ENCODE measurements around the gene TEN1.
A peak's percentile ranks its signal among the peaks of the same experiment; 100 is the strongest.
"Not testable (repeated sequence)": the region's sequence is repeated elsewhere in the genome, so short reads cannot be mapped to it uniquely, and the experiment has no call there.

TEN1 gene, protein sequence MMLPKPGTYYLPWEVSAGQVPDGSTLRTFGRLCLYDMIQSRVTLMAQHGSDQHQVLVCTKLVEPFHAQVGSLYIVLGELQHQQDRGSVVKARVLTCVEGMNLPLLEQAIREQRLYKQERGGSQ

DNA sequence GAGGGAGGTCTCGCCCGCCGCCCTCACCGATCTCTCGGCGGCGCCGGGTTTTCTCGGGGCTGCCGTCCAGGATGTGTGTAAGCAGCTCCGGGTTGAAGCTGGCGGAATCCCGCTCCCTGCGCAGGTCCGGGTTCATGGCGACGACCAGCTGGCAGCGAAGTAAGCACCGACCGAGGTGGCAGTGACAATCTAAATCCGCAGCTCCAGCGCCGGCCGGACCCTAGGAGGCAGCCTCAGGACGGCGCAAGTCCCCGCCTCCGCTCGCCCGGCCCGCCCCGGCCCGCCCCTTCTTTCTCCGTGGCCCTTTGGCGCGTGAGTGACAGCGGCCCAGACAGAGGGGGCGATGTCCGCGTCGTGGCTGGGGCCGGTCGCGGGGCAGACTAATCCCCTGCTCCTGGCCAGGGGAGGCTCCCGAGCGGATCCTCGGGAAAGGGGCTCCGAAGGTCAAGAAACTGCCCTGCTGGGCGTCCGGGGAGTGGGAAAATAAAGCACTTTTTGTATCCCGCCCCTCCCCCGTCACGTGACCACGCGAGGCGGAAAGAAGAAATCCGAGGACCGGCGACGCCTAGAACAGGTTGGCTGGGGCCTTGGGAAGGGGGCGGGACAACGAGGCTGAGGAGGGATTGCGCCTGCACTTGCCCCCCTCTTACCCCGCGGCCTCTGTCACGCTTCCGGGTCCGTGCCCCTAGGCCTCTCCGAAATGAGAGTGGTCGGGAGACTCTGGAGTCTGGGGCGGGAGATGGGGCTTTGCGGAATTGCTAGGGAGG is at the start of gene TEN1, which contains the start of gene ACOX1:
TEN1 (plus strand) TSS at position 303 of the 767 bp plus-strand sequence. CDS start 6,953 bp downstream, outside the sequence.
ACOX1 (minus strand) TSS at position 229 of the 767 bp plus-strand sequence; CDS start at position 136, 93 bp downstream.
- DNase-seq (ENCODE audit: low read depth) = peak; percentile 97

DNA sequence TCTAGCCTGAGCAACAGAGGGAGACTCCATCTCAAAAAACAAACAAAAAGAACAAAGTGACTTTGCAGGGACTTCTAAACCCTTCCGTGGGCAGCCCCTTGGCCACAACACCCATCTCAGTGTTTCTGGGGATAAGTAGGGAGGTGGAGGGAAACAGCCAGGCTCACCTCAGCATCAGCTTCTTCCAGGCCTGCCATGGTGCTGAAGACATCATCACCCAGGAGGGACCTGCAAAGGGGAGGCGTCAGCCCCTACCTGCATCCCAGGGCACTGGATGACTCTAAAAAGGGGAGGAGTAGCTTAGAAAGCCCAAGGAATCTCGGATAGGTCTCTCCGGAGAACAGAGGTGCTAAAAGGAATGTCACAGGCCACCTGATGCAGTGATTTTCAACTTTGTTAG is 48.0 kb upstream of the TEN1 start:
- DNase-seq (ENCODE audit: low read depth) = no peak

DNA sequence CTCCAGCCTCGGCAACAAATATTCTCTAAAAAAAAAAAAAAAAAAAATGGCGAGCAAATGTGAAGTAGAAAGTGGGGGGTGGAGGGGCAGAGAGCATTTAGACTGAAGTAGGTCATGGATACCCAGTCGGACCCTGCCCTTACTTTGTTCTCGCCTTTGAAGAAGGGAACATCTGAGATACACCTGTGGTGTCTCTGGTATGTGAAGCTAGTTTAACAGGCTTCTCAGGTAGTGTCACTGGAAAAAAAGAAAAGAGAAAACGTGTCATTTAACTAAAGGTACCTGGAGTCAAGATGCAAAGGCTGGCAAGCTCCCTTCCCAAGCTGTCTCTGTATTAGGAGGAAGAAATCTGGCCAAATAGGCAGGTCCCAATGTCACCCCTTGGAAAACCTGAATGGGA is 46.2 kb upstream of the TEN1 start:
- no peak for DNase-seq (ENCODE audit: low read depth)

DNA sequence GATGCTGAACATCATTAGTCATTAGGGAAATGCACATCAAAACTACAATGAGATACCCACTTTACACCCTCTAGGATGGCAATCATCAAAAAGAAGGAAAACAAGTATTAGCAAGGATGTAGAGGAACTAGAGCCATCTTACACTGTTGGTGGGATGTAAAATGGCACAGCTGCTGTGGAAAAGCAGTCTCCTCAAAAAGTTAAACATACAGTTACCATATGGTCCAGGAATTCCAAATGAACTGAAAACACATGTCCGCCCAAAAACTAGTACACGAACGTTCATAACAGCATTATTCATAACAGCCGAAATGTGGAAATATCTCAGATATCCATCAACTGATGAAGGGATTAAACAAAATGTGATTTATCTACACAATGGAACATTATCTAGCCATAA is 45.2 kb upstream of the TEN1 start:
- DNase-seq (ENCODE audit: low read depth) = no peak

DNA sequence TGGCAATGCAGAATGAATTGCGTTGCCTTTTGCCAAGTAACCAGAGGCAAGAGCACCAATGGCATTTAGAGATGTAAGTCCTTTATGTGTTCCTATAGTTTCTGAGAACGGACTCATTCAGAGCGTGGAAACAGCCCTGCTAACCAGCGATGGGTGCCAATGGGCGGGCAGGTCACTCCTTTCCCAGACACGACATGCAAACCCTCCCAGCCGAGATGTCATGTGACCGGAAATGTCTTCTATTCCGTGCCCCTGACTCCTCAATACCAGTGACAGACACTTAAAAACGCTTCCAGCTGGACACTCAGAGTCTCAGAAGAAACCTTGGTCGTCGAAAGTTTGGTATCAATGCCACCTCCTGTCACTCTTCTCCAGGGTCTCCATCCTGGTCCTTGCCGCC is 41.4 kb upstream of the TEN1 start:
- DNase-seq (ENCODE audit: low read depth) = no peak

DNA sequence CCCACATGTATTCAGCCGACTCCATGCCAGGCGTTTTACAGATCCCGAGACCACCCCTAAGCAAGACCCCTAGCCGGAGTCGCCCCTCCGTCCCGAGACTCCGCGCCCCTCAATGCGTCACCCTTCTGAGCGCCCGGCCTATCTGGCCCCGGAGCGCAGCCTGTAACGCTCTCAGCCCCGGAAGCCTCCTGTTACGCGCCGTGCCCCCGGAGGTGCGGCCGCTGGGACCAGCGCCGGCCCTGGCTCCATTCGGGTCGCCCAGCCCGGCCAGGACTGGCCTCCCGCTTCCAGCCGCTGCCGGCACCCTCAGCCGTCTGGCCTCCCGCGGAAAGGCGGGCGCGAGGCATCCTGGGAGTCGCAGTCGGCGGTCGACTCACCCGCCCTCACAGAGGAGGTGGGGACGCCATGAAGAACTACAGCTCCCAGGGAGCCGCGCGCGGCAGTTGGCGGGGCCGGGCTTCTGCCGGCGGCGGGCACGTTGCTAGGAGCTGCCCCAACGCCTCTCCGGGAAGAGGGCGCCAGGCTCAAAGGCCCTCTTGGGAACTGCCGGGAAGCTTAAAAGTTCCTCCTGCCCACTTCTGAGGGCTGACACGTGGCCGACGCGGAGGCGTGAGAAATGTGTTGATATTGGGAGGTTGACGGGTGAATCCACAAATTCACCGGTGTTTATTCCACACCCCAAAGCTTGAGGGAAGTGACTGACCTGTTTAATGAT is 38.2 kb upstream of the TEN1 start, which contains the start of gene FBF1:
FBF1 (minus strand) TSS at position 316 of the 715 bp plus-strand sequence. CDS start 2,893 bp downstream, outside the sequence.
- DNase-seq (ENCODE audit: low read depth) = peak; percentile 95

DNA sequence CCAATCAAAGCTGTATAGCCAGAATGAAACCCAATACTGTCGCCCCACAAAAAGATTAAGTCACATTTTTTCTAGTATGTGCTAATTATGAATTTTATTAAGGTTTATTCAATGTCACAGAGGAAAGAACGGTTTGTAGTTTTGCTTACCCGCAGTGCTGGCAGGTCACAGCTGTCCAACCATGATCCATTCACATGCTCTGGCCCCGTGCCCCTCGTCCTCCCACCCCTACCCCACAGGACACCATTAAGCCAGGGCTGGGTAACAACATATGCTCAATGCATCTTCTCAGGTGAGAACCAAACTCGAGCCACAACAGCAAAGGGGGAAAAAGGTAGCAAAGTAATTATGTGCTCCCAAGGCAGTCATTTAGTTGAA is 37.6 kb upstream of the TEN1 start:
- DNase-seq (ENCODE audit: low read depth) = no peak

DNA sequence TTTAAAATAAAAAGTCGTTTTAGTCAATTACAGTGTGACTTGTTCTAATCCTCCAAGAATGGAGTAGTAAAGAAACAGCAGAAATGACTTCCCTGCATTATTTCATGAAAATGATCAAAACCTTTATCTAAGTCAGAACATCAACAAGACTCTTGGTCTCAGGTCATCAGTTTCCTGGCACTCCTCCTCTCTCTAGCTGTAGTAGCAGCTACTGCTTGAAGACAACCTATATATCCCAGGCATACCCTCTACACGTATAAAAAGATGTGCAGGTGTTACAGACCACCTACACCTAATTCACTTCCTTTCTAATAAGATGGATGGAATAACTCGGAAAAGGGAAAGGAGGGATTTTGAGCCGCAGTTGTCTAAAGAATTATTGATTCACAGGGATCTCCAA is 36.6 kb upstream of the TEN1 start:
- no peak for DNase-seq (ENCODE audit: low read depth)

DNA sequence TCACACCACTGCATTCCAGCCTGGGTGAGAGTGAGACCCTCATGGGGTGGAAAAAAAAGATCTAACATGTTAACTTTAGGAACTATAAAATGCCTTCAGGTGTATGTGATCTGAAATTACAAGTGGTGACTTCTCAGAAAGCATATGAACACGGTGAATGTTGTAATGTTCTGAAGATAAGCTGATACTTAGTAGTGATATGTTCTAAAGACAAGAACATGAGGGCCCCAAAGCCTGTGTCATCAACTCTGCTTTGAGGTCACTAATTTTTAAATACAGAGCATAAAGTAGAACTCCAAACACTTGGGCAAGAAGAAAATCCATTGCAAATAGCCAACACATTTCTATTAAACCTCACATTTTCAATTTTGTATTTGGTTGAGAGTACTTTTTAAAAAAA is 35.5 kb upstream of the TEN1 start:
- no peak for DNase-seq (ENCODE audit: low read depth)

DNA sequence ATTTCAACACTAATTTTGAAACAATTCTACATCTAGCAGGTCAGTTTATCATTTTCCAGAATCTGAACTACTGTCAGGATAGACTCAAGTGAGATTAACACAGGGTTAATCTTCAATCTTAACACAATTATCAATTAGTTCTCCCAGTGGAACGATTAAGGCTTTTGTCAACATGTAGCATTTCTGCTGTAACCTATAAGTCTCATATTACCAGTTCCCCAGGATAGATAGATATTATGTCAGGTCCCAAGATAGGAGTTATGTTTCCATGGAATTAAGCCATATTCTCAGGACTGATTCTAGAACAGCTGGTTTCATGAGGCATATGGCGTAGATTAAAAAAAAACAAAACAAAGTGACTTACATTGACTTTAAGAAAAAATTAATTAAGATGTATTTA is 33.8 kb upstream of the TEN1 start:
- DNase-seq (ENCODE audit: low read depth) = no peak

DNA sequence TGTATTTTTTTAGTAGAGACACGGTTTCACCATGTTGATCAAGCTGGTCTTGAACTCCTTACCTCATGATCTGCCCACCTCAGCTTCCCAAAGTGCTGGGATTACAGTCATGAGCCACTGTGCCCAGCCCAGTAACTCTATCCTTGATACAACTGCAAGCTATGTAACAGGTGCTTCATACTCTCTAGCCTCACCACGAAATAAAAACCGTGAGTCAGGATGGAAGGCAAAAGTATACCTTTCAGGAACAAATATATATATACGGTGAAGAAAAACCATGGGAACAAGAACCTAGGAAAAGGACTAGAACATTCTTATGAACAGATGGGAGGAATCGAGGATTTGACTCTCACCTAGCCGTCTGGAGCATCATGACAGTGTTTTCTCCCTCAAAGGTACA is 28.6 kb upstream of the TEN1 start:
- no peak for DNase-seq (ENCODE audit: low read depth)

DNA sequence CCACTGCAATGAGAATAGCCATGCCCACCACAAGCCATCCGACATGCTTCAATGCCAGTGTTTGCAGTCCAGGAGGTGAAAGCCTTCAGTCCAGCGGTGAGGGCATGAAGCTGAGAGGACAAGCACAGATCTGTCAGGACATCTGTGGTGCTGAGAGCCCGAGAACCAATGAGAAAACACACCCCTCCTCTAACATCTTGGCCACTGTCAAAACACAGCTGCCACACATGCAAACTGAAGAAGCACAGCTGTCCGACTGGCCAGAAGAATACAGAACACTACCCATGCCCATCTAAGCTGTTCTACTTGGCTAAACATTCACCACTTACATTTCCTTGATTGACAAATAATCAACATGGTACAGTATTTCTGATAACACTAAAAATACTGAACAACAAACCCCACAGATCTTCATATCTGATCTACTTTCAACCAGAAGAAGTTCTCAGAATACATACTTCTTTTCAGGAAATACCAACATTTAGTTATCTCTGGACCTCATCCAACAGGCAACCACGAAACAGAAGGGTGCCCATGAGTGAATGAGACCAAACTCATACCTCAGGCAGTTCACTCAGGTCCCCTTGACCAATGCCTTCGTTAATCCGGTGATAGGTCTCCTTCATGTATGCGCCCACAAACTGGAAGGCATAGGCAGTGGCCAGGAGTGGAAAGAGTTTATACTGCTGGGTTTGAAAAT is 28.0 kb upstream of the TEN1 start:
- no peak for DNase-seq (ENCODE audit: low read depth)

DNA sequence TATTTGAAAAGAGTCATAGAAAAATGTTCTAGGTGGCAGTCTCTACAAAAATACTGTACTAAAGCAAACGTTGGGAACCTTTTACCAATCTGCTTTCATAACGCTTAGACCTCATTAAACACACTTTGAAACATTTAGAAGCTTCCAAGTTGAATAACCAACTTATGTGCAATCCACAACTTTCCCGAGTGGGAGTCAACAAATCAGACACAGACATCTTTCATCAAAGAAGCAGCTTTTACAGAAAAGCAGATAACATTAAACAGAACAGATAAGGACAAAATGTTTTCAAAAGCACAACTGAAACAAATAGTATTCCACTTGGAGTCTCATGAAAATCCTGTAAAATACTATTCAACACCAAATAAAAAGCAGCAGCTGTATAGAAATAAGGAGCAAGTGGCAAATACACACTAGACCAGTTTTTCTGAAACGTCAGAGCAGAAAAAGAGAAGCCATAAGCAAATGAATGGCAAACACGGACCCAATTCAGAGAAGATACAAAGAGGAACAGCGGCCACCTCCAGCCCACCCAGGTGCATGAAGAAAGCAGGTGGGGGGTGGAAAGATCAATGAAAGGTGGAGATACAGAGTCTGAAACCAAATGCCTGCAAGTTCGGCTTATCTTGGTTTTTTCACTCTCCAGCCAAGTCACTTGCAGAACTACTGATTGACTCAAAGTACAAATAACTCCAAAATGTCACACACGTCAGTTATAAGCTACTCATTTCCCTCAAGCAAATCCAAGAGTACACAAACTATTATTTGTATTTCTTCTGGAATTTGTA is 19.8 kb upstream of the TEN1 start:
- no peak for DNase-seq (ENCODE audit: low read depth)

DNA sequence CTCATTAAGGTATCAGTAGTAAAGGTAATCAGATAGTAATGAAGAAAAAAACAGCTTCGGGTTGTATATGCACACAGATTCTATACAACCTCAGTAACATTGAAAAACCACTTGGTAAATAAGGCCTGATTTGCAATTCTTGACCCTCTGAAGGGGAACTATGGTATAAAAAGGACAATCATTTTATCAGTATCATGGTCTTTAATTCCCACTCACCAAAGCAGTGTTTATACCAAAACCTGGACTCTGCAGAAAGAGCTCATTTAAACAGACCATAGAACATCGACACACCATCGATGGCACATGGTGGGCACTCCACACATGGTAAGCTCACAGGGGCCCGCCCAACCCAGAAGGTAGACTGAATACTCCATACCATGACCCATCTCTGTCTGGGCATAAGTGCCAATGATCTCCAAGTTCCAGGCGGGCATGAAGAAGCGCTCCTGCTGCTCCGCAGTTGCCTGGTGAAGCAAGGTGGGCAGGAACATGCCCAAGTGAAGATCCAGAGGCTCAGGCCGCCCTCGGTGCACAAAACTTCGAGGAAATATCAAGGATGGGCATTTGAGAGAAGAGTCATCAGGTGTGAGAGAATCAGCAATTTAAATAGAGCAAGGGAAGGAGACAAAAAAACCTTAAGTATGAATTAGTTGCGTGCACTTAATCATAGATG is 19.1 kb upstream of the TEN1 start:
- no peak for DNase-seq (ENCODE audit: low read depth)

DNA sequence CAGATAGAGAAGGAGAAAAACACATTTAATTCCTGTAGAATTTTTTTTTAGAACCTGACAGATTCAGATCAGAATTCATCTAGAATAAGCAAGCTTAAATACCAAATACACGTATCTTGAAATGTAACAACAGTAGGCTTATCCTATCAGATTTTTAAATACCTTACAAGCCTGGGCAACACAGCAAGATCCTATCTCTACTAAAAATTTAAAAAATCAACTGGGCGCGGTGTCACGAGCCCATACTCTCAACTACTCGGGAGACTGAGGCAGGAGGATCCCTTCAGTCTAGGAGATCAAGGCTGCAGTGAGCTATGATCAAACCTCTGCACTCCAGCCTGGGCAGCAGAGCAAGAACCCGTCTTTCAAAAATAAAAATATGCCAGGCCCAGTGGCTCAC is 13.6 kb upstream of the TEN1 start:
- no peak for DNase-seq (ENCODE audit: low read depth)

DNA sequence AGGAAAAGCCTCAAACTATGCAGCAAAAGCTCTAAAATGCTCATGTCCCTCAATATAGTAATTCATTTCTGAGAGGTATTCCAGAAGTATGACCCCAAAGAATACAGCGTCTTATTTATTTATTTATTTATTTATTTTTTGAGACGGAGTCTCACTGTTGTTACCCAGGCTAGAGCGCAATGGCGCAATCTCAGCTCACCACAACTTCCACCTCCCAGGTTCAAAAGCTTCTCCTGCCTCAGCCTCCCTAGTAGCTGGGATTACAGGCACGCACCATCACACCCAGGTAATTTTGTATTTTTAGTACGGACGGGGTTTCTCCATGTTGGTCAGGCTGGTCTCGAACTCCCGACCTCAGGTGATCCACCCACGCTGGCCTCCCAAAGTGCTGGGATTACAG is 10.0 kb upstream of the TEN1 start:
- DNase-seq (ENCODE audit: low read depth) = not testable (repeated sequence)

DNA sequence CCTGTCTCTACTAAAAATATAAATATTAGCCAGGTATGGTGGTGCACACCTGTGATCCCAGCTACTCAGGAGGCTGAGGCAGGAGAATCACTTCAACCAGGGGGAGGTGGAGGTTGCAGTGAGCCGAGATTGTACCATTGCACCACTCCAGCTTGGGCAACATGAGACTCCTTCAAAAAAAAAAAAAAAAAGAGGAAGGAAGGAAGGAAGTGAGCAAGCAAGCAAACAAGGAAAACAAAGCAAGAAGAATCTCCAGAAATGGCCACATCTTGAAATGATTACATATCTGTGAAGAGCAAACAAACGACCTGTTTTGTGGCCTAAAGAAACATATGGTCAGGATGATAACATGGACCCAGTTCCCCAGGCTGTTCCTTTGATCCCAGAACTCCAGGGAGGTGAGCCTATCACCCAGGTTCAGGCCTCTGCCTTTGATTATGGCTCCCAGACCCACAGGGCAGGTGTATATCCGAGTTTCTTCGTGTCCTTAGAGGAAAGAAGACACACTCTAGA is 9.0 kb upstream of the TEN1 start:
- peak; percentile 75 for DNase-seq (ENCODE audit: low read depth)

DNA sequence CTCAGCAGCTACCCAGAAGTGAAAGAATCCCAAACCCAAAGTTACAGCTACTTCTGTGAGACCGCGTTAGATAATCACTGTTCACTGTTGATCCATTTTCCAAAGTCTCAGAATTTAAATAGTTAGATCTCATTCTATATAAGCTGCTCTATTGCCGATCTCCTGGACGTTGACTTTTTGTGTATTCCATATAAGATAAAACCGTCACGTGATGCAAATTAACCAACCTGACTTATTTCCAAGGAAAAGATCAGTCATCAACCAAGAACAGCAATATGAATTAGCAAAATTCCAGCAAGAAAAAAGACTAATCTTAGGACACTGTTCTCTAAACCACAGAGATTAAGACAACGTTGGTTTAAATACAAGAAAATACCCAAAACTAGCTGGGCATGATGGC is 8.4 kb upstream of the TEN1 start:
- DNase-seq (ENCODE audit: low read depth) = no peak

DNA sequence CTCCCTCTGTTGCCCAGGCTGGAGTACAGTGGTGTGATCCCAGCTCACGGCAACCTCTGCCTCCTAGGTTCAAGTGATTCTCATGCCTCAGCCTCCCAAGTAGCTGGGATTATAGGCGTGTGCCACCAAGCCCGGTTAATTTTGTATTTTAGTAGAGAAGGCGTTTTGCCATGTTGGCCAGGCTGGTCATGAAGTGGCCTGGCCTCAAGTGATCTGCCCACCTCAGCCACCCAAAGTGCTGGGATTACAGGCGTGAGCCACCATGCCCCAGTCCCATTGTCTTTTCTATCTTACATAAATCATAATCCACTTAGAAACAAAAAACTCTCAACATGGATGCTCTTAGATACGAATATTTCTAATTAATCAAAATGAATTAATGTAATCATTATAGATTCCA is 3.9 kb upstream of the TEN1 start:
- DNase-seq (ENCODE audit: low read depth) = not testable (repeated sequence)

DNA sequence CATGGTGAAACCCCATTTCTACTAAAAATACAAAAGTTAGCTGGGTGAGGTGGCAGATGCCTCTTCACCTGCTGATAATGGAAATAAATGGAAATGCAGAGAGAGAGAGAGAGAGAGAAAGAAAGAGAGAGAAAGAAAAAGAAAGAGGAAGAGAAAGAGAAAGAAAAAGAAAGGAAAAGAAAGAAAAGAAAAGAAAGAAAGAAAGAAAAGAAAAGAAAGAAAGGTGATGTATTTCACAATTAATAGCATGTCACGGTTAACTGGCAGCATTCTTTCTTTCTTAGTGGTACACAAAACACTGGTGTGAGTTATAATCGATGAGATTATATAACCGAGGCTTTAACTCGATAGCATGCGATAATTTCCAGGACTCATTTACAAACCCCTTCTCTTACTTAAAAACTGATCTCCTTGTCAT is 3.3 kb upstream of the TEN1 start:
- DNase-seq (ENCODE audit: low read depth) = no peak
